Renal cortex interstitium (tissue), 15 donors: ENCODE data around the gene MAP7. TPM values are rescaled to one million over a fixed set of nuclear protein-coding genes. Genes with fewer than 3 reads are reported as not detected.
"Not testable (repeated sequence)": the region's sequence is repeated elsewhere in the genome, so short reads cannot be mapped to it uniquely, and the experiment has no call there.

Experiments used
- DNase-seq, 11 donors: peaks; one replicate each; pipeline ENCODE4 v3.0.0-alpha.2; 2013; ENCODE audit warnings: low read depth in 9 of 11, low spot score in 4 of 11; ENCODE audit errors: extremely low read depth in 1 of 11
- long read RNA-seq, 16 experiments: transcript quantifications; one replicate each; lab custom pipeline, GENCODE V29; 2026
- polyA plus RNA-seq, 3 donors: library from polyadenylated mRNA; unstranded; fragments of 120-200 nt; gene quantifications; one replicate each; pipeline ENCODE4 v1.2.1, GENCODE V29; 2013; ENCODE audit not compliant: insufficient read length in 3 of 3

The MAP7 gene
- 10 to 100 TPM; 32.4 to 45.4 (median 32.5) TPM for polyA plus RNA-seq
- long read RNA-seq, donor 1, result 0 reads
- long read RNA-seq, donor 2, result 0 reads
- long read RNA-seq, donor 3, full-length matches to known transcripts, result 4 of 4 reads
- long read RNA-seq, donor 3, partial matches to known transcripts, result 0 of 4 reads
- long read RNA-seq, donor 3, other reads (novel, unspliced or antisense), result 0 of 4 reads
- long read RNA-seq, donor 4, full-length matches to known transcripts, result 4 of 4 reads
- long read RNA-seq, donor 4, partial matches to known transcripts, result 0 of 4 reads
- long read RNA-seq, donor 4, other reads (novel, unspliced or antisense), result 0 of 4 reads
- long read RNA-seq, donor 5, result 0 reads
- long read RNA-seq, donor 6, partial matches to known transcripts, result 0 of 1 reads
- long read RNA-seq, donor 6, other reads (novel, unspliced or antisense), result 0 of 1 reads
- long read RNA-seq, donor 7, result 0 reads
- long read RNA-seq, donor 8, result 0 reads
- long read RNA-seq, donor 9, full-length matches to known transcripts, result 4 of 4 reads
- long read RNA-seq, donor 9, partial matches to known transcripts, result 0 of 4 reads
- long read RNA-seq, donor 9, other reads (novel, unspliced or antisense), result 0 of 4 reads
- long read RNA-seq, donor 10, full-length matches to known transcripts, result 2 of 2 reads
- long read RNA-seq, donor 10, partial matches to known transcripts, result 0 of 2 reads
- long read RNA-seq, donor 10, other reads (novel, unspliced or antisense), result 0 of 2 reads
- long read RNA-seq, donor 11, full-length matches to known transcripts, result 3 of 3 reads
- long read RNA-seq, donor 11, partial matches to known transcripts, result 0 of 3 reads
- long read RNA-seq, donor 11, other reads (novel, unspliced or antisense), result 0 of 3 reads
- long read RNA-seq, donor 12, full-length matches to known transcripts, result 1 of 1 reads
- long read RNA-seq, donor 12, partial matches to known transcripts, result 0 of 1 reads
- long read RNA-seq, donor 12, other reads (novel, unspliced or antisense), result 0 of 1 reads
- long read RNA-seq, donor 13, result 0 reads
- long read RNA-seq, donor 14, full-length matches to known transcripts, result 2 of 2 reads
- long read RNA-seq, donor 14, partial matches to known transcripts, result 0 of 2 reads
- long read RNA-seq, donor 14, other reads (novel, unspliced or antisense), result 0 of 2 reads
- long read RNA-seq, donor 15, full-length matches to known transcripts, result 2 of 2 reads
- long read RNA-seq, donor 15, partial matches to known transcripts, result 0 of 2 reads
- long read RNA-seq, donor 15, other reads (novel, unspliced or antisense), result 0 of 2 reads
- long read RNA-seq, donor 16, full-length matches to known transcripts, result 10 of 10 reads
- long read RNA-seq, donor 16, partial matches to known transcripts, result 0 of 10 reads
- long read RNA-seq, donor 16, other reads (novel, unspliced or antisense), result 0 of 10 reads

DNA sequence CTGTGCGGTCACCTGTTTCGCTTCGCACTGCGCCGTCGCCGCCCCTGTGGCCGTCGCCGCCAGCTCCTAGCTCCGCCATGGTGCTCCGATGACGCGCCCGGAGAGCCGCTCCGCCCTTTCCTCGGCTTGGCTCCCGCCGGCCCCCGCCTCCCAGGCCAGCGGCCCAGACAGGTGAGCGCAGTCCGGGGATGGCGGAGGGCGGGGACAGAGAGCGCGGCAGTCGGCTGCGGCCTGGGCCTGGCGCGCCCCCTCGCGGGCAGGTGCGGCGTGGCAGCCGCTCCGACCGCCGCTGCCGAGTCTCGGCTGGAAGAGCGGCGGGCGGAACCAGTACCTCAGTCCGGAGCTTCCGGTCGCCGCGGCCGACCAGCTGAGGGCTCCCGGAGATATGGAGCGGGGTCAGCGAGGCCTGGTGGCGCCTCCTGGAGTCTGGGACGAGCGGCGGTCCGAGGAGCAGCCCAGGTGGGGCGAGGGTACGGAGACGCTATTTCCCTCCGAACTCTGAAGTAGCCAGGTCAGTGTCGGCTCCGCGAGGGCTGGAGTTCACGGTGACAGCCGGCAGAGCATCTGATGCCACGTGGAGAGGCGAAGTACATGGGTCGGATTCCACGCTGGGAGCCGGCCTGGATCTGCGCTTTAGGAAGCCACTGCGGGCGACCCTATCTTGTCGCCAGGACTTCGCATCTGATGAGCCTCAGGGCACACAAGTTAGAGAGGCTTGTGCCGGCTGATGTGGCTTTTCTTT lies at the start of gene MAP7:
TSS of gene MAP7 (minus strand) at position 93 of the 742 bp plus-strand sequence. CDS start at position 79, 14 bp downstream.
- DNase-seq, result peak in 6 of 11 donors; percentile 47 to 69 (median 59)

DNA sequence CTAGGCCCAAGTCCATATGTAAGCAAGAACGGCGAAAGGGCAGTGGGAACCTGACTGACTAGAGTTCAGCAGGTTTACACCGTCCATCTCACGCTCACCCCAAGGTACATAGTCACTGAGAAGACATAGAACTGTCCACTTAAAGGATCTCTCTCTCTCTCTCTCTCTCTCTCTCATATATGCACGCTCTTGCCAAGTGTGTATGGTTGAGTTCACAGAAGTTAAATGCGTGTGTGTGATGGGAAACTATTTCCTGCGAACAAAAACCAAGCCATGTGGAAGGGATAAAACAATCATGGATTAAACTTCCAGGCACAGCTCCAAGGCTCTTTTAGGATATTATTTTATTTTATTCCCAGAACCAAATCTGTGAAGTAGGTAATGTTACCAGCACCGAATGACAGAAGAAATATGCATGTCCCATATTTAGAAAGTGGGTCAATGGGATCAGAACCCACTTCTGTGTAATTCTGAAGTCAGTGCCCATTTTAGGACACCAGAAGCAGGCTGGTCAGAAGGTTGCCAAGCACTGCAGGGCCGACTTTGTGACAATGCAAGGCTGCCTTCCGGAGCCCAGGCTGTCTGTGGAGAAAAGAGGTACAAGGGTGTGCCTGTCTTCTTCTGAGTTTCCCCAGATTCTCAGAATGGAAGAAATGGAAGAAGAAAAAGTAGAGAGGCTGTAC lies 49.2 kb upstream of the MAP7 start:
- no peak for DNase-seq

DNA sequence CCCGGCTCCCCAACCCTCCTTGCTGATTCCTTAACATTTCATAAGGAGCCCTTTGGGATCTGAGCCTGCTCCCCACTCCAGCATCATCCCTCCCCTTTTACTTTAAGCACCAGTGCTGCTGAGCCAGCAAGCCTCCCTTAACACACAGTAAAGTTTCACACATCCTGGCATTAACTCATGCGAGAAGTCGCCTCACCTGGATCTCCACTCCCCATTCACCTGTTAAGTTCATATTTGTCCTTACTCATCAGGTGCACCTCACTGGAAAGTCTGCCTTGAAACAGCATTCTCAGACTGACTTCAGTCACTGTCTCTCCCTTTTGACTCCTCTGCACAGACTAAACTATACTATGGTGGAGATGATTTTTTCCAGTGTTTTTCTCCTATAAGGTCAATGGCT lies 47.8 kb upstream of the MAP7 start:
- DNase-seq, result no peak

DNA sequence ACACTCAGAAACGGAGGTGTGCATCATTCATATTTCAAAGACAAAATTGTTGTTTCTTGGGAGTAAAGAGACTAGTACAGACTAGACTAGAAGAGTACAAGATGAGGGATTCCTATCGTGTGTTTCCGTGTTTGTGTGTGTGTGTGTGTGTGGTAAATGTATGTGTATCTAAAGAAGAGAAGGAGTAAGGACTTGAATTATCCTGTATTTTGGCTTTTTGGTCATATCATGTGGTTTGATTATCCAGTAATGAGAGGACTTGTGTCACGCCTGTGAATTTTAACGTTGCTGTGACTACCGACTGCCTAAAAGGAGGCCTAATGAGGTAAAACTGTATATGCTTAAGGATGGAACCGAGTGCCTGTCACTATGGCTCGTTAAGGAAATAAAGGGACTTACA lies 44.4 kb upstream of the MAP7 start:
- DNase-seq, result no peak

DNA sequence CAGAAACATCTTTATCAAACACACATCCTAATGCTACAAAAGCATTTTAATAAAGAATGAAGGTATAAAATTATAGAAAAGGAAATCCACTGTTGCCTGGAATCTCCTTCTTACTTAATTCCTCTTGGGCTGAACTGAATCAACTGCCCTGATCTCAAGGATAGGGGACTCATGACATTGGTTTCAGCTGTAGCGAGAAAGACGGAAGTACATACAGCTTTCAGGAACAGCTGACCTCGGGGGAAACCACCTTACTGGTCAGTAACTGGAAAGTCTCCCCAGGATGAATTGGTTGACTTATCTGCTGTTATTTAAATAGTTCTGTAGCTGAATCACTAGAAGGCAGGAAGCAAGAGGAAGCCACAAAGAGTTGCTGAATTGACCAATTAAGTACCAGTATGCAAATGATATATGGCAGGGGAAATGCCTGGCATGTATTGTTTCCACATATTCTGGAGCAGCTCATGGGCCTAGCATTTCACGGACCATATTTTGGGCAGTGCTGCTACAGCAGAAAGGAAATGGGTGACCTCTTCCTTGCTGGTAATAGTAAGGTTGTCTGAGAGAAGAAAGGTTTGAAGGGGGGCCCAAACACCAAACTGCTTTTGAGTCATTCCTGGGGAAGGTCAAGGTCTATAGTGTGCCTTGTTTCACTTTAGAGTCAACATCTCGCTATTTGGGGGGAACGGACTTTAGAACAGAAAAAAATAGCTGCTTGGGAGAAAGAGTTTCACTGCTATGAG lies 43.7 kb upstream of the MAP7 start:
- no peak for DNase-seq

DNA sequence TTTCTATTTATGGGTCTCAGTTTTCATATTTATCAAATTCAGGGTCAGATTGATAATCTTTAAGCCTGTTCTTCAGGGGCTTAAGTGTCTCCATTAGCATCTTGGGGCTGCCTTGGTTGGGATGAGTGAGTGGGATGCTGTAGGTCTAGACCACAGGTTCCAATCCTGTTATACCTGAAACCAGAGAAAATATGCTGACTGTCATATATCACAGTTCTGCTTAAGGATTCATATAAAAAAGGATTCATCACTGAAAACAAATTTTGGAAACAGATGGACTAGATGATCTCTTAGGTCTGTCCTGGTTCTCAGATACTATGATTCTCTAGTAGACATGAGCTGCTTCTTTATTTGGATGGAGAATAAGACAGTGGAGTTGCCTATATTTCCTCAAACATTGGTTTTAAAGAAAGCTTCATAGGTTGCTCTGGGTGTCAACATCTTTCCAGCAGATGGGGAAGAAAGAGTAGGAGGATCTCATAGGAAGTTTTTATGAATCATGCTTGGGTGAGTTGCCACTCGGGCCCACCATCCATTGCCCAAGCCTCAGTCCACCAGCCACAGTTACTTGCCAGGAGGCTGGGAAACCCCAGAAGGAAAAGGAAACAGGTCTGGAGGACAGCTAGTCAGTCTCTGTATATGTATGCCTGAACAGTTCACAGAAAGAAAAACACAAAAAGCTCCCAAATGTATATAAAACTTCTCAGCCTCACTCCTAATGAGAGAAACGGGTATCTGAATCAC lies 42.9 kb upstream of the MAP7 start:
- DNase-seq, result no peak

DNA sequence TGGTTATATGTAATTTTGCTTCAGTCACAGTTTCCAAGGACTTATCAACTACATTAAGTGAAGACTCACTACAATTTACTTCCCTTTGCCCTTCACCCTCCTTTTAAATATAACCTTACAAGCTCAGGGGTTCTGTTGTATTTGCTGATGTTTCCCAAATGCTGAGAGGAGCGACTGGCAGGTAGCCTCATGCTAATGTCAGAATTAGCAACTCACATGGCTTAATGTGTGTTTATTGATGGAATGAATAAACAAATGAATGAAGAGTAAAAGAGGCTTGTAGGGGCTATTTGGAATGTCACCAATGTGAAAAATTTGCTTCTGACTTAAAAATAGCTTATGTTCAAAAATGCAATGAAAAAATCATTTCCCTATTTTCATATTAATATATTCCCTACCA lies 41.4 kb upstream of the MAP7 start:
- no peak for DNase-seq

DNA sequence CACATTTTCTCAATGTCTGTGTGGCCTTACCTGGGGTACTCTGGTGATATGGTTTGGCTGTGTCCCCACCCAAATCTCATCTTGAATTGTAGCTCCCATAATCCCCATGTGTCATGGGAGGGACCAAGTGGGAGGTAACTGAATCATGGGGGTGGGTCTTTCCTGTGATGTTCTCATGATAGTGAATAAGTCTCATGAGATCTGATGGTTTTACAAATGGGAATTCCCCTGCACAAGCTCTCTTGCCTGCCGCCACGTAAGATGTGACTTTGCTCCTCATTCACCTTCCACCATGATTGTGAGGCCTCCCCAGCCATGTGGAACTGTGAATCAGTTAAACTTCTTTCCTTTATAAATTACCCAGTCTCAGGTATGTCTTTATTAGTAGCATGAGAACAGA lies 40.6 kb upstream of the MAP7 start:
- not testable (repeated sequence) for DNase-seq

DNA sequence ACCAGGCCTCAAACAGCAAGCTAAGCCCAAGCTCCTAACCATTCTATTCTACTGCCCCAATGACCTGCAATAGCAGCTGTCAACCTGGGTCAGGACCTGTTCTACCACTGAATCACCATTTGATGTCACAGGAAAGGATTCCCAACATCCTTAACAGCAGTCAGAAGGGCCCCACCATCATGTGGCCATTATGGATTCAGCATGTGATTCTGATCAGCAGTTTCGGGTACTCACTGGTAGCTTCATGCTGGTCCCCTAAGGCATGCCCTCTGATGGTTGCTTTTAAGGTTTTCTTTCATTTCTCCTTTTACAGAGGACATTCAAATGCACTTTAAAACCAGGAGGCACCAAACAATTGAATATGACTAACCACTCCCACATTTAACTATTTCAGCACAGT lies 37.3 kb upstream of the MAP7 start:
- DNase-seq, result no peak

DNA sequence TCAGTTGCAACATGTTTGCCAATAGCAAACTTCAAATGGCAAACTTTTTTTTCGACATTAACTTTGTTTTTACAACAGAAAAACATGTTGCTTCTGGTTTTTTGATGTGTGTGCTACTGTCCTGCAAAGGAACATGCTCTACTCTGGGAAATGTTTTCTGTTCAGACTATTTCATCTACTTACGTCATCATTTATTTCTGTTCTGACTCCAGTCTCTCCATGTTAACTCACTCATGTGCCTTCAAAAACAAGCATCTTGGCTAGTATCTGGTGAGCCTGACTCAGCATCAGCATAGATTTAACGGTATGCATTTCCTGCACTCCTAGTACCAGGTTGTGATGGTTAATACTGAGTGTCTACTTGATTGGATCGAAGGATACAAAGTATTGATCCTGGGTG lies 36.1 kb upstream of the MAP7 start:
- DNase-seq, result no peak

DNA sequence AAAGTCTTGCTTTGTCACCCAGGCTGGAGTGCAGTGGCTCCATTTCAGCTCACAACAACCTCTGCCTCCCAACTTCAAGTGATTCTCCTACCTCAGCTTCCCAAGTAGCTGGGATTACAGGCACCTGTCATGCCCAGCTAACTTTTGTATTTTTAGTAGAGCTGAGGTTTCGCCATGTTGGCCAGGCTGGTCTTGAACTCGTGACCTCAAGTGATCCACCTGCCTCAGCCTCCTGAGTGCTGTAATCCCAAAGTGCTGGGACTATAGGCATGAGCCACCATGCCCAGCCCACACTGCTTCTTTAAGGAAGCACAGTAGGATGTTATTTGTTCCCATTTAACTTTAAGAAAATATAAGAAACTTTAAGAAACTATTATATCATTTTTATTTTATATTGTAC lies 35.3 kb upstream of the MAP7 start:
- DNase-seq, result not testable (repeated sequence)

DNA sequence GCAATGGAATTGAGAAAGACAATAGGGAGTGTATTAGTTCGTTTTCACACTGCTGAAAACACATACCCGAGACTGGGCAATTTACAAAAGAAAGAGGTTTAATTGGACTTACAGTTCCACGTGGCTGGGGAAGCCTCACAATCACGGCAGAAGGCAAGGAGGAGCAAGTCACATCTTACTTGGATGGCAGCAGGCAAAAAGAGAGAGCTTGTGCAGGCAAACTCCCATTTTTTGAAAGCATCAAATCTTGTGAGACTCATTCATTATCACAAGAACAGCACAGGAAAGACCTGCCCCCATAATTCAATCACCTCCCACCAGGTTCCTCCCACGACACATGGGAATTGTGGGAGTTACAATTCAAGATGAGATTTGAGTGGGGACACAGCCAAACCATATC lies 34.1 kb upstream of the MAP7 start:
- DNase-seq, result not testable (repeated sequence)

DNA sequence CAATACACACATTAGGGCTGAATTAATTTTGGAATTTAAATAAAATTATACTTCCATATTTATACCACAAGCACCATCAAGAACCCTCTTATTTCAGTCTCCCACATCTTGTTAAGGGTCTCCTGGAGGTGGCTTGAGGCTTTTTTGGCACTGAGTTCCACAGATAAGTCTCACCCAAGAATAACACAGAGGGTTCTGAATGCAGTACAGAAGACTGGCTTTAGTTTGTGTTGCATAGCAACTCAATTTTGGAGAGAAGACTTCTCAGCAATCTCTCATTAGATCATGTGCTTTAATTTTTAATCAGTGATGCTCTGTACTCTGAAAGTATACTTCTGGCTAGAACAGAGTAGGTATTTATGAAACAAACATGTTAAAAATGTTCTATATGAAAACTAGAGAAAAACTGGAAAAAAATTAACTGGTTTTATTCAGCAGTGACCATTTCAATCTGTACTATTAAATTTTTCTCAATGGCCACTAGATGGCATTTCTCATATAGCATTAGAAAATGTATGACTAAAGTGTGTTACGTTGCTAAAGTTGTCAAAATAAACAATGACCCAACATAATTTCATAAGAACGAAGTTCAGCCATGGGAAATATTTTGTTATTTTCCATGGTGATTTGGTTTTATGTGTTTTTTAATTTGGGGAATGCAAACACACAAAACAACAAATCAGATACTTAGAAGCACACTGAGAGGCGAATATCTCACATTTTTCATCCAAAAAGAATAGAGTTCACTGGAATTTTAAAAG lies 32.7 kb upstream of the MAP7 start:
- no peak for DNase-seq

DNA sequence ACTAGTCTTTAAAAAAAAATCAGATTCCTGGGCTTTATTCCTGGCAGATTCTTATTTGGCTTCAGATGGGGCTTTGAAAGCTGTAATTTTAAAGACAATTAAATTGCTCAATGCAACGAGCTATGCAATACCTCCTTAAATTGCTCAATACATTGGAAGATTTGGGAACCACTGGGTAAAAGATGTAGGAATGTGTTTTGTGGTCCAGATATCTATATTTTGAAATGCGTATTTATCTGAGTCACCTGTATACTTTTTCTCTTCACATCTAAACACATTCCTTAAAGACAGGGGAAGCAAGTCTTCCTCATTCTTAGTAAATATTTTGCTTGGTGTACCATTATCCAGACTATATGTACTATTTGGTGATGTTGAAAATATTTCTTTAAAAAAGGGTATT lies 29.6 kb upstream of the MAP7 start:
- DNase-seq, result no peak

DNA sequence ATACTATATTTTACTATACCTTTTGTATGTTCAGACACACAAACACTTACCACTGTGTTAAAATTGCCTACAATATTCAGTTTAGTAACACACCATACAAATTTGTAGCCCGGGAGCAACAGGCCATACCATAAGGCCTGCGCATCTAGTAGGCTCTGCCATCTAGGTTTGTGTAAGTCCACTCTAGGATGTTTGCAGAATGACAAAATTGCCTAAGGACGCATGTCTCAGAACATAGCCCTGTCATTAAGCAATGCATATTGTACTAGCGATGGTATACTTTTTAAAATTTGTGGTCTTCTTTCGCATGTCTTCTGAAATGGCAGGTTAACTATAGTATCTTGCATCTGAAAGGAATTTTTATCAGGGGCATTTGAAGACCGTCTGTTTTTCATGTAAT lies 26.6 kb upstream of the MAP7 start:
- DNase-seq, result no peak

DNA sequence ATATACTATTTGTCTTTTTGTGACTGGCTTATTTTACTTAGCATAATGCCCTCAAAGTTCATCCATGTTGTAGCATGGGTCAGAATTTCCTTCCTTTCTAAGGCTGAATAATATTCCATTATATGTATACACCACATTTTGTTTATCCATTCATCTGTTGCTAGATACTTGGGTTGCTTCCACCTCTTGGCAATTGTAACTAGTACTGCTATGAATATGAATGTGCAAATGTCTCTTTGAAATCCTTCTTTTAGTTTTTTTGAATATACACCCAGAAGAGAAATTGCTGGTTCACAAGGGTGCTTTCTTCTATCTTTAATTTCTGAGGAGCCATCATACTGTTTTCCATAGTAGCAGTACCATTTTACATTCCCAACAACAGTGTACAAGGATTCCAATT lies 21.3 kb upstream of the MAP7 start:
- no peak for DNase-seq
